GM18526 (cell line): ENCODE results near the gene NKAPD1.

ENCODE experiments used
- POLR2A ChIP-seq: IDR thresholded peaks from 3 replicates; pipeline ENCODE4 v1.6.1; 2011; ENCODE audit not compliant: insufficient read length; ENCODE audit errors: extremely low read depth

NKAPD1 gene

GRCh38 chr11:112082729-112083128, 8.6 kb downstream of the NKAPD1 start:
- no peak for TF ChIP-seq POLR2A

DNA sequence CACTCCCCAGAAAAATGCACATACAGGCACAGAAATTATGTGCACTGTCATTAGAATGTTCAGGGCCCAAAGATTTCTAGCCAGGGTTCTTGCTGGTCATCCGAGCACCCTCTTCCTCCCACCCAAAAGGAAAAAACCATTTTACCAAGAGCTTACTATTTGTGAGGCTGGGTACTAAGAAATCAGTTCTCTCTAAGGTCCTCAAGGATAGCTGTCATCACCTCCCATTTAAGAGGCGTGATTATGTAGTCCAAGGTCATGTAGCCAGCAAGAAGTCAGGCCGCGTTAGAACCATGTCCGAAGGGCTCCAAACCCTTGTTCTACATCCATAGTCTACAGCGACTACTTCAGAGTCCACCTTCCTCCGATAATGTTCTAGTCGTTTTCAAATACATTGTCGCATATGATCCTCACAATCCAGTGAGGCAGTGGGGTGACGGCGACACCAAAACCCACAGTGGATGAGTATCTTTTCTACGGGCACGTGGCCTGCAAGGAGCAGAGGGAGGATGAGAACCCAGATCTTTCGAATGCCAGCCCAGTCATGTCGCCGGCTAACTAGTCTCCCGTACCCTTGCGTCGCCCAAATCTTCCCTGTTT, 11.8 kb downstream of the NKAPD1 start:
- no peak for TF ChIP-seq POLR2A

DNA sequence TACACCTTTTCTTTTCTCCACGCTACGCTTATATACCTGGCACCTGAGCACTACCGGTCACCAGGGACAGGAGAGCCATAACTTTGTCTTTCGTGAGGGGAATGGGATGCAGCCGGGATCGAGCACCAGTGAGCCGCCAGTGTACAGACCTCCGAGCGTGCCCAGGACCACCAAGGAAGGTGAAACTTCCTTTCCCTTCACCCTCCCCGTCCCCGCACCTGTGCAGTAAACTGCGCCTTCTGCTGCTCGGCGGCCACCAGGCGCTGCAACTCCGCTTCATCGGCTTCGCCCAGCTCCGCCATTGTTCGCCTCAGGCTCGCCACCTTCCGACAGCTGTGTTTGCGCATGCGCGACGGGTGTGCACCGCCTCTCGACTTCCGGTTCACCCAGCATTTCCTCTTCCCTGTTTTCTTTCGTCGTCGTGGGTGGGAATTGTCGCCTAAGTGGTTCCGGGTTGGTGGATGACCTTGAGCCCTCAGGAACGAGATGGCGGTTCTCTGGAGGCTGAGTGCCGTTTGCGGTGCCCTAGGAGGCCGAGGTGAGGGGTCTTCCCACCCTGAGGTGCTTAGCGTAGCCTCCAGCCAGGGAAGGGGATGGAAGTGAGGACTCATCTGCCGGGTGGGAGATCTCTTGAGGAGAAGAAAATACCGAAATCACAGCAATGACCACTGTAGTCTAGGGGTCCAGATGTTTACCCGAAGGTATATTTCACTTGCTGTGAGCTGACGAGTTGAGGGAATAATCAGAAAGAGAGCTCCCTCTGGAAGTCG, 12.5 kb downstream of the NKAPD1 start, which contains the start of the genes SDHD and TIMM8B:
Gene SDHD, plus strand, starts transcription at position 452 of the 770 bp plus-strand sequence. Its CDS starts 35 bp downstream, at position 487.
Gene TIMM8B, minus strand, starts transcription at position 335 of the 770 bp plus-strand sequence. Its CDS starts 33 bp downstream, at position 302.
- peak; percentile 89 for TF ChIP-seq POLR2A

DNA sequence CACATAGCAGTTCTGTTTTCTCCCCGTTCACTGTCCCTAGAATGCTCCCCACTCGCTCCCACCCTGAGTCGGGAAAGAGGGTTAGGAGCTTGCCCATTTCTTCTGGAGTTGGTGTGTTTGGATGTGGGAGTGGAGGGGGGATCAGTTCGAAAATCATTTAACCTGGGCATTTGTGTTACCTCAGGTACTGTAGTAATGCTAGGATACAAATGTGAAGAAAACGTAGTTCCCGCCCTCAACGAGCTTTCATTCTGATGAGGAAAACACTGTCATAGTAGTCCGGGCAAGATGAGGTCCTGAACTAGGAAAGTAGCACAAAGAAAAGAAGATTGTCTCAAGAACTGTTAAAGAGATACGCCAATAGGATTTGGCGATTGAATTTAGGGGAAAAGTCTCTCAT, 13.1 kb downstream of the NKAPD1 start:
- TF ChIP-seq POLR2A: no peak

GRCh38 chr11:112096194-112096593, 22.1 kb downstream of the NKAPD1 start:
- TF ChIP-seq POLR2A: no peak

DNA sequence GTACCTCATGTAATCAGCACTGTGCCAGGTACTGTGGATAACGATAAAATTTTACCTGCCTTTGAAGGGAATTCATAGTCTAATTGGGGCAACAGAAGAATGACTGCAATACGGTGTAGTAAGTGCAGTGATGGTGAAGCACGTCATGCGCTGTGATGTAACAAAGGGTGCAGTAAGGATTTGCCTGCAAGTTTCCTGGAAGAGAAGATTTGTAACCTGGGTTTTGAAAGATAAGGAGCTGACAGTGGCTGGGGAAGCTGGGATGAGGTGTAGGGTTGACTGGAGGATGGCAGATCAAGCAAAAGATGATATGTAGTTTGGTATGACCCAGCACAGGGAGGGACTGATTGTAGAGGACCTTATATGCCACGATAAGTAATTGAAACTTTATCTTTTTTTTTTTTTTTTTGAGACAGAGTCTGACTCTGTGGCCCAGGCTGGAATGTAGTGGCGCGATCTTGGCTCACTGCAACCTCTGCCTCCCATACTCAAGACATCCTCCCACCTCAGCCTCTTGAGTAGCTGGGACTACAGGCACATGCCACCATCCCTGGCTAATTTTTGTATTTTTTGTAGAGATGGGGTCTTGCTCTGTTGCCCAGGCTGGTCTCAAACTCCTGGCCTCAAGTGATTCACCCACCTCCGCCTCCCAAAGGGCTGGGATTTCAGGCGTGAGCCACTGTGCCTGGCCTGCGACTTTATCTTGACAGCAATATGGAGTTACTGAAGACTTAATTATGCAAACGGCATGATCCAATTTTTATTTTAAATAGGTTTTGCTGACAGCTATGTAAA, 23.8 kb downstream of the NKAPD1 start:
- no peak for TF ChIP-seq POLR2A

DNA sequence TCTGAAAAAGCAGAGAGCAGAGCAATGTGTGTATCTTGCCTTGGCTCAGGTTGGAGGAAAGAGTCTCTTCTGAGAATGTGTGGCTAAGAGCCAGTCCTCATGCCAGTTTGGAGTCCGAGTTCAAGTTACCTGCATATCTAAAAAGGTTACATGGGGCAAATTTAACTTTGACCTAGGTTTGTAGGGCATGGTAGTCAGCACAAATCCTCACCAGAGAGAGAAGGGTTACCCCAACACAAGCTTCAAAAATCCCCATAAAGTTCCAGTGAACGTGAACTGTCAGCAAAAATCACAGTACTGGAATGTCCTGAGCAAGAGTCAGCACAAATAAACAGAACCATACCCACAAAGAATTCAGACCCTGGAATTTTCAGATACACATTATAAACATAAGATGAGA, 26.4 kb downstream of the NKAPD1 start:
- TF ChIP-seq POLR2A: no peak

GRCh38 chr11:112103446-112103845, 29.3 kb downstream of the NKAPD1 start:
- TF ChIP-seq POLR2A: no peak

GRCh38 chr11:112106070-112106469, 32.0 kb downstream of the NKAPD1 start:
- no peak for TF ChIP-seq POLR2A

GRCh38 chr11:112113539-112114457, 39.7 kb downstream of the NKAPD1 start:
- TF ChIP-seq POLR2A: no peak

DNA sequence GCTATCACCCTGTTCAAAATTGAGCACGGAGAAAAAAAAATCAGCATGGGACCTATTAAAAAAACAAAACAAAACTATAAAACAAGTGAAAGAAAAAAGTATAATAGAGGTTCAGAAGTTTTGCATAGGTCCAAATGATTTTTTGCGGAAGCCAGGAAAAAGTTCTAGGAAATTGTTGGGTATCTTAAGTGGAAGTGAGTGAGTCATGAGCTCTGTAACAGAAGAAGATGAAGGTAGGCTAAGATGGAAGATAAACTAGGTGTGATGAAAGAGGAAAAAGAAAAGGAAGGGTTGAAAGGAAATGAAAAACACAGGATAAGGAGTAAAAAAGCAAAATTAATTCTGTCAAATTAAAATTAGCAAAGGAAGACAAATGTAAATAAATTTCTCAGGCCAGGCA, 40.4 kb downstream of the NKAPD1 start:
- no peak for TF ChIP-seq POLR2A

DNA sequence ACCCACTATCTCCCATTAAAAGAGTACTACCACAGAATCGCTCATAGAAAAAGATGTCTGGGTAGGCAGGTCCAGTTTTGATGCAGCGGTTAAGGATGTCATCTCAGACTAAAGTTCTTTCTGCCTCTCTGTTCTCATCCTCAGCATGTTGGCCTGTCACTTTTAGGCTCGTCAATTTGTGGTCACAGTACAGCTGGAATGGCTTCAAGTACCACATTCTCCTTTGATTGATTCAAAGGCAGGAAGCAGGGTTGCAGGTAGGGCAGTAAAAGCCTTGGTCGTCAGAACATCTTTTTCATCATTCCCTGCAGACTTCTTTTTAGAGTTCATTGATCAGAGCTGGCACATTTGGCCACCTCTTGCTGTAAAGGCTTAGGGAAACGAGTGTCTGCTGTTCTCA, 41.3 kb downstream of the NKAPD1 start:
- TF ChIP-seq POLR2A: no peak

GRCh38 chr11:112118176-112118575, 44.1 kb downstream of the NKAPD1 start:
- TF ChIP-seq POLR2A: no peak

DNA sequence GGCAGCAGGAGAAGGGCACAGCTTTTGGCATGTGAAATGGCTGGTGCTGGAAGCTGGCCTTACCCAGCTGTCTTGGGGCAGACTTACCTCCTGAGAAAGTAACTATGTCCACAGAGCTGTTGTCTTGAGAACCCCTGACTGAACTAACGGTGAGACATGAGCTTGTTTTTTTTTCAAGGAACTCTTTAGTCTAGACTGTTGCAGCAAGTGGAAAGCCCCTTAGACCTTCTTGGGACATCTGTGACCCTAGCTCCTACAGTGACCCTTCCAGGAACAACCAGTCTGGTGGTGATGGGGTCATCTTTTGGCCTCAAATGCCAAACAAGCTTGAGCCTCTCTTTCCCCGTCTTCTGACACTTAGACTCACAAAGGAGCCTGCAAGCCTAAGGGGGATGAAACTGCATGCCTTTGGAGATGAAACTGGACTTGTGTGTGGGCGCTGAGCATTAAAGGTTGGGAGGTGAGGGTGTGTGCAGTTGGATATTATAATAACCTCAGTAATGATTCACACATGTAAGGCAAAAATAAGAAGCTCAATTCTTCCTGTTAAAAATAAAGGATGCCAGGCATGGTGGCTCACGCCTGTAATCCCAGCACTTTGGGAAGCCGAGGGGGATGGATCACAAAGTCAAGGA, 48.0 kb downstream of the NKAPD1 start:
- no peak for TF ChIP-seq POLR2A
